Common myeloid progenitor, CD34-positive (primary cell): ENCODE data around the gene MTMR1.

Experiments
- CTCF ChIA-PET: fragments of 350-600 bp; sonication (Branson Sonifier 250); formaldehyde crosslinking; loops from one replicate; lab custom pipeline; 2021; ENCODE audit warnings: antibody characterized with exemption; lab: Charles Lee
- POLR2A ChIA-PET: fragments of 350-600 bp; sonication (Branson Sonifier 250); formaldehyde crosslinking; loops from one replicate; lab custom pipeline; 2021; ENCODE audit warnings: antibody characterized with exemption; lab: Charles Lee
- DNase-seq, 3 donors: peaks; one replicate each; pipeline versions ENCODE4 v3.0.0 to v3.0.0-alpha.2; 2013
- H3K27ac ChIP-seq, 2 experiments: 1 replicate in 1 of 2; 2 replicates in 1 of 2; pipeline ENCODE4 v1.7.0; 2013; ENCODE audit warnings: inconsistent platforms in 2 of 2, low read length in 2 of 2, mild to moderate bottlenecking in 2 of 2, low read depth in 1 of 2, moderate library complexity in 1 of 2; ENCODE audit not compliant: severe bottlenecking in 2 of 2, insufficient read depth in 1 of 2, poor library complexity in 1 of 2
- H3K27me3 ChIP-seq, 5 experiments: replicated peaks in 2 of 5; 1 replicate in 3 of 5; 2 replicates in 2 of 5; pipeline versions ENCODE4 v1.6.1 to v1.7.0; 2013; ENCODE audit warnings: low read length in 4 of 5, mild to moderate bottlenecking in 2 of 5, moderate library complexity in 2 of 5, inconsistent platforms in 1 of 5; ENCODE audit not compliant: insufficient read depth in 5 of 5, control insufficient read depth in 4 of 5
- H3K36me3 ChIP-seq, 4 experiments: 1 replicate in 2 of 4; 2 replicates in 2 of 4; pipeline versions ENCODE4 v1.6.1 to v1.7.0; 2013; ENCODE audit warnings: low read length in 3 of 4, control low read depth in 1 of 4, mild to moderate bottlenecking in 1 of 4; ENCODE audit not compliant: control insufficient read depth in 4 of 4, insufficient read depth in 4 of 4
- H3K4me1 ChIP-seq, 4 experiments: 1 replicate in 3 of 4; 2 replicates in 1 of 4; pipeline versions ENCODE4 v1.6.1 to v1.7.1; 2013; ENCODE audit warnings: low read length in 3 of 4, mild to moderate bottlenecking in 3 of 4, control low read depth in 1 of 4, inconsistent platforms in 1 of 4, moderate library complexity in 1 of 4; ENCODE audit not compliant: control insufficient read depth in 4 of 4, insufficient read depth in 4 of 4; ENCODE audit errors: control extremely low read depth in 1 of 4
- H3K4me3 ChIP-seq, 7 experiments: 1 replicate in 4 of 7; 2 replicates in 3 of 7; pipeline versions ENCODE4 v1.5.1 to v1.7.0; 2013; ENCODE audit warnings: mild to moderate bottlenecking in 7 of 7, low read length in 6 of 7, moderate library complexity in 6 of 7, inconsistent platforms in 2 of 7, low read depth in 2 of 7, control low read depth in 1 of 7; ENCODE audit not compliant: insufficient read depth in 4 of 7, control insufficient read depth in 1 of 7; ENCODE audit errors: extremely low read depth in 1 of 7
- H3K9me3 ChIP-seq, 5 experiments: 1 replicate in 4 of 5; 2 replicates in 1 of 5; pipeline versions ENCODE4 v1.6.1 to v1.7.1; 2013; ENCODE audit warnings: low read length in 4 of 5, mild to moderate bottlenecking in 2 of 5, inconsistent platforms in 1 of 5, low read depth in 1 of 5, moderate library complexity in 1 of 5; ENCODE audit not compliant: control insufficient read depth in 4 of 5, insufficient read depth in 2 of 5; ENCODE audit errors: control extremely low read depth in 1 of 5
- WGBS: methylation state at CpG from one replicate; pipeline ENCODE4 v1.1.5; 2013; ENCODE audit not compliant: insufficient coverage; 5-methylcytosine and 5-hydroxymethylcytosine counted together

Gene MTMR1

DNA sequence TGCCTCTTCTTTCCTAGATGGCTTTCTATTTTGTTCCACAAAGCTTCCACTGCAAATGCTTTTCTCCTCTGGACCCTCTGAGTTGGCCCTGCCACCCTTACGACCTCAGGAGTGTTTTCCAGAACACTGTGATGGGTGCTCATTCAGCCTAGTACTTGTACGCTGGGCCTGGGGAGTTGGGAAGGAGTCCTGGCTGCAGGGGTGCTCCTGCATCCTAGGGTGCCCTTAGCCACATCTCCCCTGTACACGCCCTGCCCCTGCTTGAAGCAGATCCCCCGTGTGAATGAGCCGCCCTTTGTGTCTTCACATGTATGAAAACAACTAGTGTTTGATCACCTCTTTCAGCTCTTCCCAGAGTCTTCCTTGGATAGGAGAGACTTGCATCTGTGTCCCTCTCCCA, 64.2 kb downstream of the MTMR1 start:
- Histone ChIP-seq H3K27me3 (no peaks in the 10 kb centered on the region), H3K9me3 (no peaks in the 10 kb centered on the region), H3K4me3 (no peak overlapping the region), H3K4me1 (no peaks in the 10 kb centered on the region), H3K36me3 (peaks cover 2 to 35% (median 4%) of the 10 kb centered on the region in 4 experiments), H3K27ac (no peak overlapping the region)
- WGBS = 94% methylated on average over 5 of the region's 5 CpGs
- no peak for DNase-seq
- ChIA-PET POLR2A (no interaction called here), CTCF (interaction anchor here (1.4 kb wide), 1 partner anchor 15 kb away, joined by 4 read pairs; no protein-coding TSS in a partner anchor)

DNA sequence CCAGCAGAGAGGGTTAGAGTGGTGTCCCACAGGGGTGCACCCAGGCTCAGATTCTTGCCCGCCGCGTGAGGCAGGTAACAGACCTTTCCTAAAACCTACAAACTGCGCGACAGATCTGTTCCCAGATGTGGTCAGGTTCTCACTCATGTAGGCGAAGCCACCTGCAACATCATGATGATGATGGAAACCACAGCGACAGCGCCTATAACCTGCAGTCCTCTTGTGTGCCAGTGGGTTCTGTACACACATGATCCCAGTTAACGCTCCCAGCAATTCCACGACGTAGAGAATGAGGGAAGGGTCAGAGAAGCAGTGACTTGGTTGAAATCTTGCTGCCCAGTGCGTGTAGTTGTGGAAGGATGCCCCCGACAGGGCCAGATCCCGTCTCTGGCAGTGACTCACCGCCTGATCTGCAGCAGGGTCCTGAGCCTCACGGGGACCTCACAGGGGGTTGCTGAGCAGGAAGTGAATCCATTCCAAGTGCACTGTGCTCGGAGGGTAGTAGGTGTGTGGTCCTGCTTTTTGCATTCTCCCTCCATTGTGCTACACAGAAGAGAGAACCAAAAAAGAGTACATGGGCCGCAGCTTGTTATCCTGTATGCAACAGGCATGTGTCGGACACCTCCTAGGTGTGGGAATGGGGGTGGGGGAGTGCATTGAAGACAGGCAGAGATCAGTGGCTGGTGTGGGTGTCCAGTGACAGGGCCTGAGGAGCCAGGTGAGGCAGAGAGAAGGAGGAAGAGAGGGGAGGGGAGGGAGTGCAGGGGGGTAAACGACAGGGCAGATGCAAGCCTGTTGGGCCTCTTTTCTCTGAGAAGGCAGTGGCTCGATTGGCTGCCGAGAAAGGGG, 66.6 kb downstream of the MTMR1 start:
- no peak overlapping the region for H3K27ac ChIP-seq
- POLR2A ChIA-PET = no interaction called here
- no peaks in the 10 kb centered on the region for H3K27me3 ChIP-seq
- no peaks in the 10 kb centered on the region for H3K9me3 ChIP-seq
- WGBS = 80% methylated on average over 17 of the region's 22 CpGs
- peaks cover 2 to 34% (median 4%) of the 10 kb centered on the region in 4 experiments for H3K36me3 ChIP-seq
- H3K4me1 ChIP-seq = no peaks in the 10 kb centered on the region
- CTCF ChIA-PET = no interaction called here
- no peak overlapping the region for H3K4me3 ChIP-seq
- no peak for DNase-seq

DNA sequence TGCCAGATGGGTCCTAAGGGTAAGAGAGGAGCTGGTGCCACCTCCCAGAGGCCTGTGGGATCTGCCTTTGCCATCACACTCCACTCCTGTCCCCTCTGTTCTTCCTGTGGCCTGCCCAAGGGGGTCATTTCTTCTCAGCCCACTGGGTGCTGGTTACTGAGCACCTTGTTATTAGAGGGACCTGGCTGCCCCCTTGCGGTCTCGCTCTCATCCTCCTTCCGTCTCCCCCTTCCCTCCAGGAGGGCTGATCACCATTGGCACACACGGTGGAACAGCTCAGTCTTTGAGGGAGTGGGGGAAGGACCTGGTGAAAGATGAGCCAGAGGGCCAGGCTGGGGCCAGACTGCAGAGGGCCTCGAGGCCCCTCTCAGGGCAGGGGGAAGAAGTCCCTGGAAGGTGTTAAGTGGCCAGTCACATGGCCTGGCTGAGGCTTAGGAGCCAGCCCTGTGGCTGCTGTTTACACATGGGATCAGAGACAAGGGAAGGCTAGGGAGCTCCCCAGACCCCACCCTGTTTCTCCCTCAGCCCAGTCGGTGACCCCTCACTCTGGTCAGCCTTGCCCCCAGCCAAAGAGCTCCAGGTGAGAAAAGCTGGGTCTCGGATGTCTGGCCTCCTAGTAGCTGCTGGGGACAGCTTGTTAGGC, 68.1 kb downstream of the MTMR1 start:
- Histone ChIP-seq H3K27ac (peak overlapping the region in 1 of 2 experiments; percentile 4), H3K9me3 (no peaks in the 10 kb centered on the region), H3K4me3 (no peak overlapping the region), H3K4me1 (no peaks in the 10 kb centered on the region), H3K36me3 (peaks cover 2 to 30% (median 8%) of the 10 kb centered on the region in 4 experiments), H3K27me3 (no peaks in the 10 kb centered on the region)
- ChIA-PET CTCF (interaction anchor here (1.8 kb wide), 1 partner anchor 11 kb away, joined by 8 read pairs; no protein-coding TSS in a partner anchor), POLR2A (no interaction called here)
- DNase-seq = no peak
- 92% methylated on average over 1 of the region's 7 CpGs for WGBS

DNA sequence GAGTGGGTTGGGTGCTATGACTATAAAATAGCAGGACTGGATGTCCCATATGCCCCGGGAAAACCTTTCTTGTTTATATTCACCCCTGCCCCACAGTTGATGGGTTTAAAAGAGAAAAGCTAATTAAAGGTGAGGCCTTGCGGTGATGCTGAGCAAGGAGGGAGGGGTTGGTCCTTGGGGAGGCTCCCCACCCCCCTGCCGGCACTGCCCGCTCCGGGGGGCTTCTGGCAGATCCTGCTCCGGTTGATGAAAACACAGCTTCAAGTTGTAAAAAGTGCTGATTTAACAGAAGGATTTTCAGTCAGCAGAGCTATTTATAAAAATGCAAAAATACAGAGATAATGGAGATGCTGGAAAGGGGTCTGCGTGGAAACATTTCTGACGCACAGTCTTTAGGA, 68.6 kb downstream of the MTMR1 start:
- Histone ChIP-seq H3K27me3 (no peaks in the 10 kb centered on the region), H3K36me3 (peaks cover 2 to 32% (median 8%) of the 10 kb centered on the region in 4 experiments), H3K27ac (no peak overlapping the region), H3K4me3 (no peak overlapping the region), H3K9me3 (no peaks in the 10 kb centered on the region), H3K4me1 (no peaks in the 10 kb centered on the region)
- CTCF ChIA-PET = interaction anchor here (1.1 to 1.8 kb wide), 3 partner anchors 10 to 320 kb away, joined by 3 to 8 read pairs (median 4); no protein-coding TSS in a partner anchor
- 88% methylated on average over 6 of the region's 8 CpGs for WGBS
- DNase-seq = no peak
- POLR2A ChIA-PET = no interaction called here

DNA sequence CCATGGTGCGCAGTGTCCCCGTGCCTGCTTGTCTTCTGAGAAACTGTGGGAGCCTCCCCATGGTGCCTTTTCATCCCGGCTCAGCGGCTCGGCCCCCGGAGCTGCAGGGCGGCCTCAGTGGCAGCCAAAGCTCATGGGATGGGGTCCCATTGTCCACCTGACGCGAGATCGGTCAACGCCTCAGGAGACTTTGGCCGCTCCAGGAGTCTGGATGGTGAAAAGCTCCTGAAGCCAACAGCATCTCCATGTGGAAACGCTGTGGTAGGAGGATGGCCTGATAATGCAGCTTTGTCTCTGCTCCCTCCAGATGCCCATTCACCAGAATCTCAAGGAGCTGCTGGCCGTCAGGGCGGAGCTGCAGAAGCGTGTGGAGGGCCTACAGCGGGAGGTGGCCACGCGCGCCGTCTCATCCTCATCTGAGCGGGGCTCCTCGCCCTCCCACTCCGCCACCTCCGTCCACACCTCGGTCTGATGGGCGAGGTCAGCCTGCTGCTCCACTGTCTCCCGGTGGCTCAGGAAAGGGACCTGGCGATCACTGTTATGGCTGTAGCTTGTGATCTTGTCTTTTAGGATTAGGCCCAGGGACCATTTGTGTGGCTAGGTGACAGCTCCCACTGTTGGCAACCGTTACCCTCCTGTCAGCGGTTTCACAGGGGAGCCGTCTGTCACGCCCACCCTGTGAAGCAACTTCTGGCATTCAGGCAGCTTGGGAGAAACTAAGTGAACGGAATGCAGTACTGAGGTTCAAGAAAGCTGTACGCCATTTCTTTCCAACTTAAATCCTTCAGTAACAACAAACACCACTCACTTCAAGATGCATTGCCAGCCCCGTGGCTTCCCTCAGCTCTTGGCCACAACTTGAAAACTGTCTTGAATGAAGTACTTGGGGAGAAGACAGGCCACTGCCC, 69.3 kb downstream of the MTMR1 start:
- Histone ChIP-seq H3K36me3 (peaks cover 2 to 25% (median 10%) of the 10 kb centered on the region in 4 experiments), H3K9me3 (no peaks in the 10 kb centered on the region), H3K4me3 (no peak overlapping the region), H3K27ac (no peak overlapping the region), H3K4me1 (no peaks in the 10 kb centered on the region), H3K27me3 (no peaks in the 10 kb centered on the region)
- 90% methylated on average over 33 of the region's 36 CpGs for WGBS
- ChIA-PET POLR2A (no interaction called here), CTCF (interaction anchor here (1.1 to 1.8 kb wide), 4 partner anchors 10 to 319 kb away, joined by 3 to 8 read pairs (median 4); no protein-coding TSS in a partner anchor)
- no peak for DNase-seq

DNA sequence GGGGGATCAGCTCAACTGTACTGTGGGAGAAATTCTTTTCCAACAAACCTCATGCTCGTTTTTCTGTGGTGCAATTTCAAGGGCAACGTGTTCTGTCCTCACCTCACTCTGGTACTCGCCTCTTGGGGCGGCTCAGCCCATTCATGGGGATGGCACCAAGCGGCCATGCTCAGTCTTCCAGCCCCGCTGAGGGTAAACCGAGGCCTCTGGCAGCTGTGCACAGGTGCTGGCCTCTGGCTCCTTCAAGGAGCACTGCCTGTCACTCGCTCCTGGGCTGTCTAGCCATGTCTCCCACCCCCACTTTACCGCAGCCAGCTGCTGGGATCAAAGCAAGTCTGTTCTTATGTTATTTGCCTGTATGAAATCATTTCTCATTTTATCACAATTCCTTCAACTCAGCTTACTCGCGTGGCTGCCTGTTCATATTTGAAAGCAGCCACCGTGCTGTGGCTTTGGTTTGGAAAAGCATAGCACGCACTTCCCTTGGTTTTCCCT, 70.2 kb downstream of the MTMR1 start:
- DNase-seq = no peak
- no peak overlapping the region for H3K4me3 ChIP-seq
- peaks cover 0 to 18% (median 9%) of the 10 kb centered on the region in 4 experiments for H3K36me3 ChIP-seq
- H3K4me1 ChIP-seq = no peaks in the 10 kb centered on the region
- no peaks in the 10 kb centered on the region for H3K27me3 ChIP-seq
- WGBS = 86% methylated on average over 12 of the region's 13 CpGs
- H3K9me3 ChIP-seq = no peaks in the 10 kb centered on the region
- CTCF ChIA-PET = interaction anchor here (1.2 to 1.8 kb wide), 3 partner anchors 9 to 13 kb away, joined by 3 to 8 read pairs (median 3); no protein-coding TSS in a partner anchor
- no peak overlapping the region for H3K27ac ChIP-seq
- POLR2A ChIA-PET = no interaction called here
